GM23248 (cell line): ENCODE measurements around the gene RAB31.

Source experiments
- EZH2 ChIP-seq: fragments of 200-600 bp; sonication (generic); IDR thresholded peaks from 2 replicates; pipeline ENCODE4 v1.6.1; 2018; ENCODE audit warnings: antibody characterized with exemption, mild to moderate bottlenecking; ENCODE audit not compliant: insufficient read depth, poor library complexity, severe bottlenecking
- EZH2phosphoT487 ChIP-seq: fragments of 200-600 bp; sonication (generic); IDR thresholded peaks from 2 replicates; pipeline ENCODE4 v1.6.1; 2018; ENCODE audit warnings: antibody characterized with exemption, moderate library complexity, mild to moderate bottlenecking, low read depth; ENCODE audit not compliant: insufficient read depth

DNA sequence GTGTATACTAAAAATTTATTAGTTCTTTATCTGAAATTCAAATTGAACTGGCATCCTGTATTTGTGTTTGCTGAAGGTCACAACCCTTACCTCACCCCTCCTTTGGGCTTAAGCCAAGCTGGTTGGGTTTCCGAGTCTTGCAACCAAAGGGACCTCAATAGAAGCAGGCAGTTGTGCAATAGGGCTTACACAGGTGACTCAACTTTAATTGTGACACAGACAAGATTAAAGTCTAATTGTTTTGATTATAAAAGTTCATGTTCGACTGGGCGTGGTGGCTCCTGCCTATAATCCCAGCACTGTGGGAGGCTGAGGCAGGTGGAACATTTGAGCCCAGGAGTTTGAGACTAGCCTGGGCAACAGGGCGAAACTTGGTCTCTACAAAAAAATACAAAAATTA, 71.5 kb downstream of the RAB31 start:
- TF ChIP-seq EZH2 (no peak), EZH2phosphoT487 (no peak)
